LoVo (cell line): Measurements from ENCODE around the gene JADE3.

Experiments used
- DNase-seq: peaks from one replicate; pipeline ENCODE4 v3.0.0-alpha.2; 2016; ENCODE audit warnings: low spot score

The JADE3 gene

GRCh38 chrX:47026198-47026597 is 114.0 kb downstream of the JADE3 start:
- DNase-seq = no peak

- DNase-seq = peak; percentile 53
Observed at GRCh38 chrX:47030339-47030738, 118.1 kb downstream of the JADE3 start.

- DNase-seq = no peak
Observed at GRCh38 chrX:47047989-47048388, 135.8 kb downstream of the JADE3 start.

- DNase-seq = no peak
Observed at GRCh38 chrX:47059142-47059874, 147.1 kb downstream of the JADE3 start.

- DNase-seq = no peak
Observed at GRCh38 chrX:47060708-47061107, 148.5 kb downstream of the JADE3 start.

GRCh38 chrX:47061238-47061919 is 149.2 kb downstream of the JADE3 start:
- no peak for DNase-seq

GRCh38 chrX:47063179-47063578 is 151.0 kb downstream of the JADE3 start:
- DNase-seq = no peak

- DNase-seq = no peak
Observed at GRCh38 chrX:47068214-47068613, 156.0 kb downstream of the JADE3 start.

GRCh38 chrX:47068720-47069119 is 156.5 kb downstream of the JADE3 start:
- no peak for DNase-seq

- no peak for DNase-seq
Observed at GRCh38 chrX:47078129-47079043, 166.2 kb downstream of the JADE3 start, which contains the start of gene RGN. TSS of gene RGN (plus strand) at chrX:47078443. CDS start at chrX:47081145, 2,702 bp downstream.

- DNase-seq = no peak
Observed at GRCh38 chrX:47080215-47080914, 168.1 kb downstream of the JADE3 start.

GRCh38 chrX:47080915-47081236 is 168.7 kb downstream of the JADE3 start:
- no peak for DNase-seq

GRCh38 chrX:47091149-47091775 is 179.0 kb downstream of the JADE3 start:
- DNase-seq = no peak

GRCh38 chrX:47093248-47093647 is 181.0 kb downstream of the JADE3 start:
- peak; percentile 25 for DNase-seq

GRCh38 chrX:47093860-47094259 is 181.6 kb downstream of the JADE3 start:
- no peak for DNase-seq

- no peak for DNase-seq
Observed at GRCh38 chrX:47097018-47097417, 184.8 kb downstream of the JADE3 start.

- DNase-seq = no peak
Observed at GRCh38 chrX:47098338-47099094, 186.3 kb downstream of the JADE3 start.

- DNase-seq = no peak
Observed at GRCh38 chrX:47101206-47101605, 189.0 kb downstream of the JADE3 start.
